Loucy (cell line): ENCODE data around the gene MCC.

Source experiments
- H2AFZ ChIP-seq: fragments of 200-600 bp; sonication (generic); 2 replicates; pipeline ENCODE4 v1.6.0; 2016; ENCODE audit warnings: antibody characterized with exemption, mild to moderate bottlenecking, low read length, moderate library complexity
- H3F3A ChIP-seq: fragments of 200-600 bp; 2 replicates; pipeline ENCODE4 v1.6.0; 2016; ENCODE audit warnings: antibody characterized with exemption, low read depth, mild to moderate bottlenecking
- H3K27me3 ChIP-seq: fragments of 200-600 bp; sonication (generic); 2 replicates; pipeline ENCODE4 v1.6.1; 2014; ENCODE audit warnings: low read length, mild to moderate bottlenecking; ENCODE audit not compliant: insufficient read depth, poor library complexity, severe bottlenecking
- H3K36me3 ChIP-seq: fragments of 200-600 bp; sonication (generic); 2 replicates; pipeline ENCODE4 v1.6.1; 2016; ENCODE audit warnings: low read length; ENCODE audit not compliant: insufficient read depth
- H3K4me1 ChIP-seq: fragments of 200-600 bp; sonication (generic); 2 replicates; pipeline ENCODE4 v1.5.1; 2014; ENCODE audit warnings: low read length, mild to moderate bottlenecking; ENCODE audit not compliant: insufficient read depth, poor library complexity, severe bottlenecking
- H3K4me2 ChIP-seq: fragments of 200-600 bp; sonication (generic); 2 replicates; pipeline ENCODE4 v1.6.0; 2014; ENCODE audit warnings: antibody characterized with exemption, low read length, low read depth, mild to moderate bottlenecking; ENCODE audit not compliant: poor library complexity, severe bottlenecking
- H3K4me3 ChIP-seq: fragments of 200-600 bp; sonication (generic); 2 replicates; pipeline ENCODE4 v1.5.1; 2014; ENCODE audit warnings: low read length, mild to moderate bottlenecking, mixed read lengths; ENCODE audit not compliant: poor library complexity, severe bottlenecking
- H3K79me2 ChIP-seq: fragments of 200-600 bp; sonication (generic); 2 replicates; pipeline ENCODE4 v1.6.1; 2014; ENCODE audit warnings: low read length; ENCODE audit not compliant: insufficient read depth
- H3K9ac ChIP-seq: fragments of 200-600 bp; sonication (generic); 2 replicates; pipeline ENCODE4 v1.6.0; 2014; ENCODE audit warnings: mild to moderate bottlenecking, low read depth, low read length, moderate library complexity; ENCODE audit not compliant: poor library complexity, severe bottlenecking
- H3K9me2 ChIP-seq: fragments of 200-600 bp; sonication (generic); replicated peaks from 2 replicates; pipeline ENCODE4 v1.6.1; 2016; ENCODE audit warnings: low read depth, low read length, mixed read lengths
- H3K9me3 ChIP-seq: fragments of 200-600 bp; sonication (generic); 2 replicates; pipeline ENCODE4 v1.6.1; 2014; ENCODE audit warnings: mild to moderate bottlenecking, antibody characterized with exemption, low read length, low read depth; ENCODE audit not compliant: insufficient read depth
- H4K20me1 ChIP-seq: fragments of 200-600 bp; sonication (generic); 2 replicates; pipeline ENCODE4 v1.6.0; 2014; ENCODE audit warnings: antibody characterized with exemption, low read length, mild to moderate bottlenecking; ENCODE audit not compliant: insufficient read depth, poor library complexity, severe bottlenecking
- CTCF ChIP-seq: fragments of 200-600 bp; sonication (generic); conservative IDR thresholded peaks from 2 replicates; pipeline ENCODE4 v1.5.1; 2014; ENCODE audit warnings: mild to moderate bottlenecking, antibody characterized with exemption, low read length
- EZH2phosphoT487 ChIP-seq: fragments of 200-600 bp; IDR thresholded peaks from 2 replicates; pipeline ENCODE4 v1.6.1; 2018; ENCODE audit warnings: antibody characterized with exemption, mild to moderate bottlenecking, moderate library complexity, borderline replicate concordance

MCC gene

GRCh38 chr5:113022661-113023060, 465.6 kb downstream of the MCC start:
- Histone ChIP-seq H3K27me3 (no peaks in the 10 kb centered on the region), H3K9me2 (no peaks in the 10 kb centered on the region), H4K20me1 (peaks cover 22% of the 10 kb centered on the region), H3K36me3 (peaks cover 16% of the 10 kb centered on the region; the same call in 1 of the 2 replicates), H3K4me3 (peak overlapping the region; percentile 23), H3K4me2 (peak overlapping the region; percentile 58), H3K4me1 (peaks cover 29% of the 10 kb centered on the region), H3F3A (no peaks in the 10 kb centered on the region), H2AFZ (no peak overlapping the region), H3K79me2 (0 out of 2 replicates have a peak, but pooled peaks cover 8% of the 10 kb centered on the region), H3K9ac (no peak overlapping the region), H3K9me3 (no peaks in the 10 kb centered on the region)
- TF ChIP-seq CTCF, result no peak
- TF ChIP-seq EZH2phosphoT487, result no peak

- Histone ChIP-seq H3K4me2 (no peak overlapping the region), H3K9me3 (no peaks in the 10 kb centered on the region), H2AFZ (no peak overlapping the region), H3K27me3 (no peaks in the 10 kb centered on the region), H3K4me3 (no peak overlapping the region), H4K20me1 (peaks cover 24% of the 10 kb centered on the region), H3K36me3 (peaks cover 4% of the 10 kb centered on the region; the same call in 1 of the 2 replicates), H3K9me2 (no peaks in the 10 kb centered on the region), H3K79me2 (0 out of 2 replicates have a peak, but pooled peaks cover 8% of the 10 kb centered on the region), H3F3A (no peaks in the 10 kb centered on the region), H3K4me1 (peaks cover 29% of the 10 kb centered on the region), H3K9ac (no peak overlapping the region)
- TF ChIP-seq CTCF (no peak), EZH2phosphoT487 (no peak)
These were observed 467.6 kb downstream of the MCC start for GRCh38 chr5:113020461-113021273.

GRCh38 chr5:113017881-113018635, 470.2 kb downstream of the MCC start:
- Histone ChIP-seq H3K36me3 (peaks cover 19% of the 10 kb centered on the region; the same call in 1 of the 2 replicates), H2AFZ (no peak overlapping the region), H3K9ac (no peak overlapping the region), H3K9me3 (no peaks in the 10 kb centered on the region), H3K4me3 (no peak overlapping the region), H3K27me3 (no peaks in the 10 kb centered on the region), H3K79me2 (0 out of 2 replicates have a peak, but pooled peaks cover 8% of the 10 kb centered on the region), H3K9me2 (no peaks in the 10 kb centered on the region), H3F3A (no peaks in the 10 kb centered on the region), H4K20me1 (peaks cover 20% of the 10 kb centered on the region), H3K4me2 (no peak overlapping the region), H3K4me1 (peaks cover 24% of the 10 kb centered on the region)
- no peak for TF ChIP-seq CTCF
- no peak for TF ChIP-seq EZH2phosphoT487
